Neural cell (in vitro differentiated cells): ENCODE data around the gene USP17L19.
"Not testable (repeated sequence)": the region's sequence is repeated elsewhere in the genome, so short reads cannot be mapped to it uniquely, and the experiment has no call there.

Experiments
- EP300 ChIP-seq: fragments of 450-650 bp; conservative IDR thresholded peaks from 2 replicates; pipeline ENCODE4 v1.6.1; 2014; ENCODE audit warnings: antibody characterized with exemption, mild to moderate bottlenecking, moderate library complexity; ENCODE audit not compliant: poor library complexity, severe bottlenecking
- EZH2 ChIP-seq: fragments of 200-600, 300-800 bp; shearing (Covaris generic), sonication (generic); IDR thresholded peaks from 2 replicates; pipeline ENCODE4 v1.6.1; 2014; ENCODE audit warnings: antibody characterized with exemption, low read length, borderline replicate concordance, mild to moderate bottlenecking; ENCODE audit not compliant: insufficient read depth, poor library complexity, severe bottlenecking
- POLR2AphosphoS5 ChIP-seq: IDR thresholded peaks from 2 replicates; pipeline ENCODE4 v1.6.1; 2012
- TAF1 ChIP-seq: IDR thresholded peaks from 2 replicates; pipeline ENCODE4 v1.6.1; 2012; ENCODE audit warnings: low read depth
- TF ChIP-seq, protein P1 (sequence below): fragments of 450-650 bp; IDR thresholded peaks from 2 replicates; pipeline ENCODE4 v1.5.1; 2014; ENCODE audit warnings: antibody characterized with exemption, mild to moderate bottlenecking, moderate library complexity; ENCODE audit not compliant: poor library complexity, severe bottlenecking

GRCh38 chr4:9262572-9262971, 9.4 kb downstream of the USP17L19 start, which contains the start of gene USP17L21:
- not testable (repeated sequence) for TF ChIP-seq EZH2, EP300, TAF1, POLR2AphosphoS5
- TF ChIP-seq, protein P1, sequence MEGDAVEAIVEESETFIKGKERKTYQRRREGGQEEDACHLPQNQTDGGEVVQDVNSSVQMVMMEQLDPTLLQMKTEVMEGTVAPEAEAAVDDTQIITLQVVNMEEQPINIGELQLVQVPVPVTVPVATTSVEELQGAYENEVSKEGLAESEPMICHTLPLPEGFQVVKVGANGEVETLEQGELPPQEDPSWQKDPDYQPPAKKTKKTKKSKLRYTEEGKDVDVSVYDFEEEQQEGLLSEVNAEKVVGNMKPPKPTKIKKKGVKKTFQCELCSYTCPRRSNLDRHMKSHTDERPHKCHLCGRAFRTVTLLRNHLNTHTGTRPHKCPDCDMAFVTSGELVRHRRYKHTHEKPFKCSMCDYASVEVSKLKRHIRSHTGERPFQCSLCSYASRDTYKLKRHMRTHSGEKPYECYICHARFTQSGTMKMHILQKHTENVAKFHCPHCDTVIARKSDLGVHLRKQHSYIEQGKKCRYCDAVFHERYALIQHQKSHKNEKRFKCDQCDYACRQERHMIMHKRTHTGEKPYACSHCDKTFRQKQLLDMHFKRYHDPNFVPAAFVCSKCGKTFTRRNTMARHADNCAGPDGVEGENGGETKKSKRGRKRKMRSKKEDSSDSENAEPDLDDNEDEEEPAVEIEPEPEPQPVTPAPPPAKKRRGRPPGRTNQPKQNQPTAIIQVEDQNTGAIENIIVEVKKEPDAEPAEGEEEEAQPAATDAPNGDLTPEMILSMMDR, result not testable (repeated sequence)
